ENCODE measurements around the gene ATG7. TPM values are rescaled to one million over a fixed set of nuclear protein-coding genes. Genes with fewer than 3 reads are reported as not detected.
"Not testable (repeated sequence)": the region's sequence is repeated elsewhere in the genome, so short reads cannot be mapped to it uniquely, and the experiment has no call there.

The ATG7 gene
- total RNA-seq, 1 donor from 2014 or later: 51.7 TPM

DNA sequence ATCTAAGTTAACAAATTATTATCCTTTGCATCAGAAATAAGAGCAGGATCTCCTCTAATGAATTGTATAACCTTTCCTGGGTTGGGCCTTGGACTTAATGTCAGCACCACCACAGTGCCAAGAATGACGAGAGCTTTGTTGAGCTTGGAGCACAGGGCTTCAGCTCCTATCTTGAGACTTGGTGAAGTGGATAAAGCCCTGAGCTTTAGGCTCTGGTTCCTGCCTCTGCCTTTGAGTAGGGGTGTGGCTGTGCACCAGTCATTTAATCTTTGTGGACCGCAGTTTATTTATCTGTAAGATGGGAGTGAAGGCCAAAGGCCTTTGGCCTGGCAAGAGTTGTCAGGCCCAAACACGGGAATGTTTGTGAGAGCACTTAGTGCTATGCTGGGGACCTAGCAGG, 209.4 kb downstream of the ATG7 start:
- no peak overlapping the region for H3K27ac Mint-ChIP-seq
- H3K36me3 Mint-ChIP-seq (ENCODE audit: low read depth): peaks cover 7% of the 10 kb centered on the region
- no peak overlapping the region for H3K4me3 Mint-ChIP-seq
- DNase-seq (no peak), ATAC-seq (ENCODE audit: low read depth) (no peak)
- H3K27me3 Mint-ChIP-seq: no peaks in the 10 kb centered on the region
- no peaks in the 10 kb centered on the region for H3K9me3 Mint-ChIP-seq
- intact Hi-C loops (cut with micrococcal nuclease): no loop called here
- TF ChIP-seq, protein P1, sequence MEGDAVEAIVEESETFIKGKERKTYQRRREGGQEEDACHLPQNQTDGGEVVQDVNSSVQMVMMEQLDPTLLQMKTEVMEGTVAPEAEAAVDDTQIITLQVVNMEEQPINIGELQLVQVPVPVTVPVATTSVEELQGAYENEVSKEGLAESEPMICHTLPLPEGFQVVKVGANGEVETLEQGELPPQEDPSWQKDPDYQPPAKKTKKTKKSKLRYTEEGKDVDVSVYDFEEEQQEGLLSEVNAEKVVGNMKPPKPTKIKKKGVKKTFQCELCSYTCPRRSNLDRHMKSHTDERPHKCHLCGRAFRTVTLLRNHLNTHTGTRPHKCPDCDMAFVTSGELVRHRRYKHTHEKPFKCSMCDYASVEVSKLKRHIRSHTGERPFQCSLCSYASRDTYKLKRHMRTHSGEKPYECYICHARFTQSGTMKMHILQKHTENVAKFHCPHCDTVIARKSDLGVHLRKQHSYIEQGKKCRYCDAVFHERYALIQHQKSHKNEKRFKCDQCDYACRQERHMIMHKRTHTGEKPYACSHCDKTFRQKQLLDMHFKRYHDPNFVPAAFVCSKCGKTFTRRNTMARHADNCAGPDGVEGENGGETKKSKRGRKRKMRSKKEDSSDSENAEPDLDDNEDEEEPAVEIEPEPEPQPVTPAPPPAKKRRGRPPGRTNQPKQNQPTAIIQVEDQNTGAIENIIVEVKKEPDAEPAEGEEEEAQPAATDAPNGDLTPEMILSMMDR (IDR thresholded peaks at IDR 0.05): no peak
- POLR2A ChIA-PET: no interaction called here
- CTCF ChIA-PET: no interaction called here
- H3K4me1 Mint-ChIP-seq: no peaks in the 10 kb centered on the region

DNA sequence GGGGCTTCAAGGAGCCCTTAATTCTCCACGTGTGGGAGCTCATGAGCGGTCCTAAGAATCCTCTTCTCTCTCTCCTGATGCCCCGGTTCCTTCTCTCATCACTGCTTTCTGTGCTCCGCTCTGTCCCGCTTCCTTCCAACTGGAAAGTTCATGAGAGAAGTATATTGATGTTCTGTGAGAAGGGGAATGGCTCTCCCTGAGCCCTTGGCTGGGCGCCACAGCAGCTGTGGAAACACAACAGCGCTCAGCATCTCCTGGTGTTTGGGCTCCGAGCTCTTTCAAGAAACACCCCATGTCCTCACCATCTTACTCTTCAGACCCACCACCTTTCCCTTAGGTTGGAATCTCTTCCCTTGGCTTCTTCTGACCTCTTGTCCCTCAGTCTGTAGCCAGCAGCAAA, 209.8 kb downstream of the ATG7 start:
- ChIA-PET CTCF (no interaction called here), POLR2A (no interaction called here)
- Mint-ChIP-seq H3K36me3 (ENCODE audit: low read depth) (peaks cover 7% of the 10 kb centered on the region), H3K4me3 (no peak overlapping the region), H3K27me3 (no peaks in the 10 kb centered on the region), H3K4me1 (no peaks in the 10 kb centered on the region), H3K9me3 (no peaks in the 10 kb centered on the region), H3K27ac (no peak overlapping the region)
- ATAC-seq (ENCODE audit: low read depth) (no peak), DNase-seq (no peak)
- TF ChIP-seq, protein P1 (IDR thresholded peaks at IDR 0.05): no peak
- intact Hi-C loops (cut with micrococcal nuclease): no loop called here

DNA sequence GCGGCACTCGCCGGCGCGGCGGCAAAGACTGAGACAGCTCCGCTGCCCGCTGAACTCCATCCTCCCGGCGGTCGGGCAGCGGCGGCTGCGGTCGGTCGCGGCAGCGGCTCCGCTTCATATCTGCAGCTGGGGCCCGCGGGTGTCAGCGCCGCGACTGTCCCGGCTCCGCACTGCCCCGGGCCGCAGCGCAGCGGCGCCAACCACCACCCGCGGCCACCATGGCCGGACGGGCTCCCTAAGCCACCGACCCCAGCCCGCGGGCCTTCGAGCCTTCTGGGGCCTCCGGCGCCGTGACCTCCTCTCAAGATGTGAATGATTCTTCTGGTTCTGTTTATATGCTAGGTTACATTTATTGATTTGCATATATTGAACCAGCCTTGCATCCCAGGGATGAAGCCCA, 216.2 kb downstream of the ATG7 start:
- intact Hi-C loops (cut with micrococcal nuclease); CTCF ChIA-PET; H3K27me3 Mint-ChIP-seq; H3K9me3 Mint-ChIP-seq; H3K27ac Mint-ChIP-seq; DNase-seq; H3K4me1 Mint-ChIP-seq; H3K4me3 Mint-ChIP-seq; POLR2A ChIA-PET; ATAC-seq (ENCODE audit: low read depth): not testable (repeated sequence)
- H3K36me3 Mint-ChIP-seq (ENCODE audit: low read depth): peaks cover 11% of the 10 kb centered on the region

DNA sequence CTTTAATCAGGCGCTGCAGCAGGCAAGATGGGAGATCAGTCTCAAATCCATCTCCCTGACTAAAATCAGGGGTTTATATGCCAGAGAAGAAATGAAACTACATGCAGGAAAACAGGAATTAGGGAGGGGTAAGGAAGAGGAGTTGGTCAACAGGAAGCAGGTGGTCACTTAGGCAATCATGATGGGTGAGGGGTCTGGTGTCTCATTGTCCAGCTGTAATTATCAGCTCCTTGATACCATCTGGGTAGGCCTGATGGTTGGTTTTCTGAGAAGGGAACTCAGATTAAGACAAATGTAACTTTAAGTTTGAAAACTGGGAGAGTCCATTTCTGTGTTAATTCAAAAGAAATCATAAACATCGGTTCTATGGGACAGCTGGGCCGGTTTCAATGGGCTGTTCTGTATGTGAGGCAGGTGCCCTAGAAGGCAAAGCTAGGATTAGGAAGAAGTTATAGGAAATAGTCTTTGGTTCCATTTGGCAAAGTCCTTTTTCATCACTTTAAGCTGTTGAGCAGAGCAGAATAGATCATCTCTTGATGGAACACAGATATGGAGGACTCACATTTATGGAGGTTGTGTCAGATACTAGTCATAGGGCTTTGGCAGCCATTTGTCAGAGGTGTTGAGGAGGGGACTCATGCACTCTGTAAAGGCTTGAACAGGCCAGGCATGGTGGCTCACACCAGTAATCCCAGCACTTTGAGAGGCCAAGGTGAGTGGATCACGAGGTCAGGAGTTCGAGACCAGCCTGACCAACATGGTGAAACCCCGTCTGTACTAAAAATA, 222.1 kb downstream of the ATG7 start:
- ChIA-PET CTCF (no interaction called here), POLR2A (no interaction called here)
- DNase-seq: no peak
- no peaks in the 10 kb centered on the region for H3K9me3 Mint-ChIP-seq
- TF ChIP-seq, protein P1 (IDR thresholded peaks at IDR 0.05): no peak
- H3K27ac Mint-ChIP-seq: no peak overlapping the region
- H3K4me3 Mint-ChIP-seq: no peak overlapping the region
- intact Hi-C loops (cut with micrococcal nuclease): no loop called here
- H3K27me3 Mint-ChIP-seq: no peaks in the 10 kb centered on the region
- ATAC-seq (ENCODE audit: low read depth): no peak
- no peaks in the 10 kb centered on the region for H3K4me1 Mint-ChIP-seq
- H3K36me3 Mint-ChIP-seq (ENCODE audit: low read depth): peaks cover 12% of the 10 kb centered on the region

DNA sequence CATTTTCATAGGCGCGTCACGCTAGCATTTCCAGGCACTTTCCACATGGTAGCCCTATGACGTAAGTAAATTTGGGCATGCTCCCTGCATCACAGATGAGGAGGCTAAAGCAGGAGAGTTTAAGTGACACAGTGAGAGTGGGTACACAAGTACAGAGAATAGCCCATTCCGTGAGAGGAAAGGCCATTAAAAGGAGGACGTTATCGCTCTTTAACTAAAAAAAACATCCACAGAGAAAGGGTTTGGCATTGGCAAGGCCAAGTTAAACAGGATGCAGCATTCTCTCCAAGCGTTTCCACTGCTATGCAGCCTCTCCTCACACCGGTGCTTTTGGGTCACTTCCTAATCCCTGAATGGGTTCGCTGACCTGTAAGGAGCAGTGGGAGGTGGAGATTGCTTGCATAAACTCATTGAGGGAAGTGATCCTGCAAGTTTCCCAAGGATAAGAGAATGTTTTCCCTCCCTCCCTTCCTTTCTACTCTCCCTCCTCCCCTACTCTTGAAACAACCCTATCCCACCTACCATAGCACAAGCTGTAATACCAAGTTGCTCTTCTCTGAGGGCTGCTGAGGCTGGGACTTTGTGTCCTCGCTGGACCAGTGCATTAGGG, 223.9 kb downstream of the ATG7 start:
- H3K36me3 Mint-ChIP-seq (ENCODE audit: low read depth): peaks cover 11% of the 10 kb centered on the region
- ATAC-seq (ENCODE audit: low read depth): no peak

More for the DNA sequence above, 223.9 kb downstream of the ATG7 start:
- no peaks in the 10 kb centered on the region for H3K9me3 Mint-ChIP-seq
- TF ChIP-seq, protein P1 (IDR thresholded peaks at IDR 0.05): no peak
- DNase-seq: no peak
- no peaks in the 10 kb centered on the region for H3K4me1 Mint-ChIP-seq
- ChIA-PET CTCF (no interaction called here), POLR2A (no interaction called here)
- no peak overlapping the region for H3K27ac Mint-ChIP-seq
- H3K4me3 Mint-ChIP-seq: no peak overlapping the region
- no peaks in the 10 kb centered on the region for H3K27me3 Mint-ChIP-seq
- intact Hi-C loops (cut with micrococcal nuclease): no loop called here

Data from activated B cell treated with CpG ODN at 0.5 μM for 24 hours (primary cell).